Measurements from ENCODE around the gene FNDC3B.

DNA sequence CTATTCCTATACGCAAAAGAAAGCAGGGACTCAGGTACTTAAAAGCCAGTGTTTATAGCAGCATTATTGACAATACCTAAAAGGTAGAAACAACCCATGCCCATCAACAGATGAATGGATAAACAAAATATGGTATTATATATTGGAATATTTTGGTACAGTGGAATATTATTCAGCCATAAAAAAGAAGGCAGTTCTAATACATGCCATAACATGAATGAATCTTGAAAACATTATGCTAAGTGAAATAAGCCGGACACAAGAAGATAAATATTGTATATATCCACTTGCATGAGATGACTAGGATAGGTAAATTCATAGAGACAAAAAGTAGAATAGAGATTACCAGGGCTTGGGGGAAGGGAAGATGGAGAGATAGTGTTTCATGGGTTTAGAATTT lies 9.2 kb downstream of the FNDC3B start:
- TF ChIP-seq, protein P1, sequence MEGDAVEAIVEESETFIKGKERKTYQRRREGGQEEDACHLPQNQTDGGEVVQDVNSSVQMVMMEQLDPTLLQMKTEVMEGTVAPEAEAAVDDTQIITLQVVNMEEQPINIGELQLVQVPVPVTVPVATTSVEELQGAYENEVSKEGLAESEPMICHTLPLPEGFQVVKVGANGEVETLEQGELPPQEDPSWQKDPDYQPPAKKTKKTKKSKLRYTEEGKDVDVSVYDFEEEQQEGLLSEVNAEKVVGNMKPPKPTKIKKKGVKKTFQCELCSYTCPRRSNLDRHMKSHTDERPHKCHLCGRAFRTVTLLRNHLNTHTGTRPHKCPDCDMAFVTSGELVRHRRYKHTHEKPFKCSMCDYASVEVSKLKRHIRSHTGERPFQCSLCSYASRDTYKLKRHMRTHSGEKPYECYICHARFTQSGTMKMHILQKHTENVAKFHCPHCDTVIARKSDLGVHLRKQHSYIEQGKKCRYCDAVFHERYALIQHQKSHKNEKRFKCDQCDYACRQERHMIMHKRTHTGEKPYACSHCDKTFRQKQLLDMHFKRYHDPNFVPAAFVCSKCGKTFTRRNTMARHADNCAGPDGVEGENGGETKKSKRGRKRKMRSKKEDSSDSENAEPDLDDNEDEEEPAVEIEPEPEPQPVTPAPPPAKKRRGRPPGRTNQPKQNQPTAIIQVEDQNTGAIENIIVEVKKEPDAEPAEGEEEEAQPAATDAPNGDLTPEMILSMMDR (IDR thresholded peaks at IDR 0.05): no peak
- TF ChIP-seq POLR2A (IDR thresholded peaks at IDR 0.05): no peak
